Right atrium auricular region (tissue), 2 donors: ENCODE results near the gene ANK2. TPM values are rescaled to one million over a fixed set of nuclear protein-coding genes. Genes with fewer than 3 reads are reported as not detected.

Experiments used
- DNase-seq: peaks from one replicate; pipeline ENCODE4 v3.0.0-alpha.2; 2019; ENCODE audit warnings: low spot score
- H3K27ac ChIP-seq, 2 donors: fragments of 200-600 bp; sonication (generic); 1 replicate in 1 of 2; 2 replicates in 1 of 2; pipeline ENCODE4 v1.5.1; 2016 to 2019
- H3K27me3 ChIP-seq, 2 donors: fragments of 200-600 bp; sonication (generic); one replicate each; pipeline versions ENCODE4 v1.5.1 to v1.6.0; 2017 to 2019
- H3K36me3 ChIP-seq: fragments of 200-600 bp; sonication (generic); one replicate; pipeline ENCODE4 v1.5.1; 2016
- H3K4me1 ChIP-seq, 2 donors: fragments of 200-600 bp; sonication (generic); one replicate each; pipeline versions ENCODE4 v1.5.1 to v1.6.0; 2017 to 2019
- H3K4me3 ChIP-seq, 2 donors: fragments of 200-600 bp; sonication (generic); 1 replicate in 1 of 2; 2 replicates in 1 of 2; pipeline ENCODE4 v1.5.1; 2017 to 2019; ENCODE audit warnings: mild to moderate bottlenecking in 1 of 2, moderate library complexity in 1 of 2
- H3K9me3 ChIP-seq, 2 donors: fragments of 200-600 bp; sonication (generic); one replicate each; pipeline ENCODE4 v1.5.1; 2019
- CTCF ChIP-seq, 2 donors: fragments of 200-600 bp; sonication (generic); IDR thresholded peaks; one replicate each; pipeline ENCODE4 v1.5.1; 2019; ENCODE audit warnings: antibody characterized with exemption in 2 of 2
- total RNA-seq, 2 donors: library from RNA; depleted of rRNA; stranded (reverse); fragments of >200 nt; gene quantifications; one replicate each; pipeline ENCODE4 v1.1.0, GENCODE V29; 2016

Gene ANK2
- total RNA-seq, 2 donors from 2014 or later = 169 to 332 TPM

- Histone ChIP-seq H3K9me3 (no peaks in the 10 kb centered on the region), H3K36me3 (no peaks in the 10 kb centered on the region), H3K4me1 (no peaks in the 10 kb centered on the region), H3K27me3 (no peaks in the 10 kb centered on the region), H3K4me3 (no peak overlapping the region), H3K27ac (no peak overlapping the region)
- no peak for DNase-seq
- no peak for TF ChIP-seq CTCF (IDR thresholded peaks at IDR 0.05)
Measured at GRCh38 chr4:113189546-113189945, 140.1 kb downstream of the ANK2 start.

- no peak overlapping the region for H3K4me3 ChIP-seq
- no peaks in the 10 kb centered on the region for H3K9me3 ChIP-seq
- H3K27ac ChIP-seq = no peak overlapping the region
- peaks cover 0 to 5% of the 10 kb centered on the region in 2 donors for H3K4me1 ChIP-seq
- no peaks in the 10 kb centered on the region for H3K36me3 ChIP-seq
- no peak for DNase-seq
- H3K27me3 ChIP-seq = no peaks in the 10 kb centered on the region
- TF ChIP-seq CTCF (IDR thresholded peaks at IDR 0.05) = no peak
Measured at GRCh38 chr4:113209153-113209552, 159.7 kb downstream of the ANK2 start.

GRCh38 chr4:113209652-113210320 lies 160.3 kb downstream of the ANK2 start:
- no peak overlapping the region for H3K27ac ChIP-seq
- no peak for TF ChIP-seq CTCF (IDR thresholded peaks at IDR 0.05)

GRCh38 chr4:113212613-113213012 lies 163.2 kb downstream of the ANK2 start:
- Histone ChIP-seq H3K4me1 (peaks cover 0 to 5% of the 10 kb centered on the region in 2 donors), H3K4me3 (no peak overlapping the region), H3K27ac (no peak overlapping the region), H3K36me3 (no peaks in the 10 kb centered on the region), H3K9me3 (no peaks in the 10 kb centered on the region), H3K27me3 (no peaks in the 10 kb centered on the region)
- DNase-seq = no peak
- no peak for TF ChIP-seq CTCF (IDR thresholded peaks at IDR 0.05)

More at GRCh38 chr4:113209652-113210320, 160.3 kb downstream of the ANK2 start:
- peaks cover 0 to 5% of the 10 kb centered on the region in 2 donors for H3K4me1 ChIP-seq
- H3K27me3 ChIP-seq = no peaks in the 10 kb centered on the region
- H3K9me3 ChIP-seq = no peaks in the 10 kb centered on the region
- DNase-seq = no peak
- H3K4me3 ChIP-seq = no peak overlapping the region
- no peaks in the 10 kb centered on the region for H3K36me3 ChIP-seq

- Histone ChIP-seq H3K4me3 (no peak overlapping the region), H3K4me1 (no peaks in the 10 kb centered on the region), H3K27ac (no peak overlapping the region), H3K27me3 (no peaks in the 10 kb centered on the region), H3K36me3 (no peaks in the 10 kb centered on the region), H3K9me3 (no peaks in the 10 kb centered on the region)
- TF ChIP-seq CTCF (IDR thresholded peaks at IDR 0.05) = no peak
- DNase-seq = no peak
Measured at GRCh38 chr4:113221990-113222389, 172.5 kb downstream of the ANK2 start.

GRCh38 chr4:113222471-113222870 lies 173.0 kb downstream of the ANK2 start:
- no peak for TF ChIP-seq CTCF (IDR thresholded peaks at IDR 0.05)
- Histone ChIP-seq H3K36me3 (no peaks in the 10 kb centered on the region), H3K27ac (no peak overlapping the region), H3K4me1 (no peaks in the 10 kb centered on the region), H3K4me3 (no peak overlapping the region), H3K27me3 (no peaks in the 10 kb centered on the region), H3K9me3 (no peaks in the 10 kb centered on the region)
- DNase-seq = no peak
